PC-3 (cell line): ENCODE measurements around the gene DZIP1. TPM values are rescaled to one million over a fixed set of nuclear protein-coding genes. Genes with fewer than 3 reads are reported as not detected.

Source experiments
- ATAC-seq: fragments of 200-7000 bp; cut with Tn5 transposase; 2 replicates; pipeline ENCODE4 v1.9.1; 2020; ENCODE audit warnings: mild to moderate bottlenecking, moderate library complexity
- BruUV-seq: library from RNA; stranded (reverse); fragments of 400-500 nt; replicated peaks from 2 replicates; lab custom pipeline; 2021; lab: Mats Ljungman, UMichigan
- CTCF ChIA-PET: fragments of 300-600 bp; sonication (Branson Sonifier 250); formaldehyde crosslinking; loops from one replicate; lab custom pipeline; 2022; ENCODE audit warnings: antibody characterized with exemption; lab: Charles Lee
- POLR2A ChIA-PET: fragments of 300-600 bp; sonication (Branson Sonifier 250); formaldehyde crosslinking; loops from one replicate; lab custom pipeline; 2022; ENCODE audit warnings: antibody characterized with exemption; ENCODE audit not compliant: unreplicated experiment; lab: Charles Lee
- DNase-seq: peaks from one replicate; pipeline ENCODE4 v3.0.0-alpha.2; 2015
- H2AFZ ChIP-seq: fragments of 300-600 bp; sonication (generic); 2 replicates; pipeline ENCODE4 v1.6.0; 2016; ENCODE audit warnings: antibody characterized with exemption, low read length
- H3F3A ChIP-seq: fragments of 300-600 bp; sonication (generic); one replicate; pipeline ENCODE4 v1.6.0; 2017; ENCODE audit warnings: antibody characterized with exemption, low read length, control low read depth, mild to moderate bottlenecking; ENCODE audit not compliant: unreplicated experiment
- H3K27ac ChIP-seq: fragments of 300-600 bp; sonication (generic); 2 replicates; pipeline ENCODE4 v1.5.1; 2016; ENCODE audit warnings: mild to moderate bottlenecking, low read length
- H3K27me3 ChIP-seq: fragments of 300-600 bp; sonication (generic); 2 replicates; pipeline ENCODE4 v1.6.1; 2016; ENCODE audit warnings: low read length, mixed read lengths
- H3K36me3 ChIP-seq: fragments of 300-600 bp; sonication (generic); 2 replicates; pipeline ENCODE4 v1.6.1; 2016; ENCODE audit warnings: low read depth, mixed run types, low read length, mixed read lengths
- H3K4me1 ChIP-seq: fragments of 300-600 bp; sonication (generic); 2 replicates; pipeline ENCODE4 v1.5.1; 2016; ENCODE audit warnings: low read length; ENCODE audit not compliant: insufficient read depth
- H3K4me2 ChIP-seq: fragments of 300-600 bp; sonication (generic); 2 replicates; pipeline ENCODE4 v1.6.0; 2016; ENCODE audit warnings: low read length
- H3K4me3 ChIP-seq: fragments of 300-600 bp; sonication (generic); 2 replicates; pipeline ENCODE4 v1.5.1; 2016; ENCODE audit warnings: mild to moderate bottlenecking, low read length, mixed read lengths
- H3K79me2 ChIP-seq: fragments of 300-600 bp; sonication (generic); 2 replicates; pipeline ENCODE4 v1.6.1; 2017; ENCODE audit warnings: low read length, mixed read lengths
- H3K9ac ChIP-seq: fragments of 300-600 bp; sonication (generic); 2 replicates; pipeline ENCODE4 v1.6.0; 2016; ENCODE audit warnings: mild to moderate bottlenecking, low read length
- H3K9me2 ChIP-seq: fragments of 300-600 bp; sonication (generic); replicated peaks from 2 replicates; pipeline ENCODE4 v1.6.1; 2016; ENCODE audit warnings: mixed run types, low read length, mixed read lengths
- H3K9me3 ChIP-seq: fragments of 300-600 bp; sonication (generic); 2 replicates; pipeline ENCODE4 v1.6.1; 2016; ENCODE audit warnings: low read length, mixed read lengths
- H4K20me1 ChIP-seq: fragments of 300-600 bp; sonication (generic); 2 replicates; pipeline ENCODE4 v1.6.1; 2016; ENCODE audit warnings: low read length, mixed read lengths
- CTCF ChIP-seq: fragments of 300-600 bp; sonication (generic); conservative IDR thresholded peaks from 2 replicates; pipeline ENCODE4 v1.5.1; 2017; ENCODE audit warnings: antibody characterized with exemption, low read depth, mild to moderate bottlenecking, low read length
- EZH2 ChIP-seq: fragments of 300-600 bp; sonication (generic); IDR thresholded peaks from one replicate; pipeline ENCODE4 v1.6.1; 2017; ENCODE audit warnings: antibody characterized with exemption, mild to moderate bottlenecking, low read length; ENCODE audit not compliant: unreplicated experiment
- EZH2phosphoT487 ChIP-seq: fragments of 300-600 bp; sonication (generic); IDR thresholded peaks from 2 replicates; pipeline ENCODE4 v1.6.1; 2018; ENCODE audit warnings: mild to moderate bottlenecking, antibody characterized with exemption, low read length, borderline replicate concordance
- intact Hi-C: fragments of 100-400 bp; cut with micrococcal nuclease; formaldehyde crosslinking; loops from 2 replicates; pipeline ENCODE4 v1.9.0; 2023
- total RNA-seq: library from RNA; depleted of rRNA; stranded (reverse); fragments of >200 nt; gene quantifications from 2 replicates; pipeline ENCODE4 v1.2.3, GENCODE V29; 2014

DZIP1 gene
- total RNA-seq, 1 experiment from 2014 or later = 3.5 TPM

GRCh38 chr13:95557013-95557412, 87.5 kb downstream of the DZIP1 start:
- Histone ChIP-seq H3K4me2 (no peak overlapping the region), H3K4me1 (peaks cover 37% of the 10 kb centered on the region), H3K79me2 (no peaks in the 10 kb centered on the region), H4K20me1 (no peaks in the 10 kb centered on the region), H3K9me2 (no peaks in the 10 kb centered on the region), H2AFZ (no peak overlapping the region), H3K36me3 (no peaks in the 10 kb centered on the region), H3K27me3 (no peaks in the 10 kb centered on the region), H3F3A (no peaks in the 10 kb centered on the region), H3K4me3 (no peak overlapping the region), H3K9ac (no peak overlapping the region), H3K27ac (no peak overlapping the region), H3K9me3 (no peaks in the 10 kb centered on the region)
- intact Hi-C loops = no loop called here
- POLR2A ChIA-PET = no interaction called here
- CTCF ChIA-PET = interaction anchor here (0.6 kb wide), 1 partner anchor 176 kb away, joined by 3 read pairs; no protein-coding TSS in a partner anchor
- no TSS peak for BruUV-seq
- TF ChIP-seq EZH2 (no peak), EZH2phosphoT487 (no peak), CTCF (no peak)
- DNase-seq (no peak), ATAC-seq (no peak)

GRCh38 chr13:95553581-95554385, 90.7 kb downstream of the DZIP1 start:
- intact Hi-C loops = no loop called here
- DNase-seq = peak; percentile 47
- Histone ChIP-seq H2AFZ (peak overlapping the region; percentile 66), H3K4me2 (peak overlapping the region; percentile 76), H3K9ac (no peak overlapping the region), H3K9me2 (no peaks in the 10 kb centered on the region), H3K27me3 (no peaks in the 10 kb centered on the region), H3K9me3 (no peaks in the 10 kb centered on the region), H3K27ac (peak overlapping the region; percentile 17; the same call in 1 of the 2 replicates), H3K4me3 (peak overlapping the region; percentile 48), H3K79me2 (no peaks in the 10 kb centered on the region), H3F3A (no peaks in the 10 kb centered on the region), H3K4me1 (peaks cover 26% of the 10 kb centered on the region), H3K36me3 (no peaks in the 10 kb centered on the region), H4K20me1 (no peaks in the 10 kb centered on the region)
- ATAC-seq = peak; percentile 48
- BruUV-seq = no TSS peak
- POLR2A ChIA-PET = interaction anchor here (0.5 kb wide), 1 partner anchor 67 kb away, joined by 3 read pairs; no protein-coding TSS in a partner anchor
- CTCF ChIA-PET = no interaction called here
- no peak for TF ChIP-seq EZH2
- no peak for TF ChIP-seq CTCF
- TF ChIP-seq EZH2phosphoT487 = no peak
